Mesenchymal stem cell (in vitro differentiated cells and primary cell): ENCODE measurements around the gene SYNJ2.
A peak's percentile ranks its signal among the peaks of the same experiment; 100 is the strongest.
"Not testable (repeated sequence)": the region's sequence is repeated elsewhere in the genome, so short reads cannot be mapped to it uniquely, and the experiment has no call there.

ENCODE experiments used
- DNase-seq: peaks from one replicate; pipeline ENCODE4 v3.0.0-alpha.2; 2013
- H2AFZ ChIP-seq: one replicate; pipeline ENCODE4 v1.6.1; 2013; ENCODE audit warnings: low read depth, mild to moderate bottlenecking, control low read depth, inconsistent platforms, low read length, moderate library complexity
- H2AK5ac ChIP-seq: 2 replicates; pipeline ENCODE4 v1.6.1; 2013; ENCODE audit warnings: low read length, moderate library complexity, mild to moderate bottlenecking, inconsistent platforms; ENCODE audit not compliant: severe bottlenecking
- H2BK120ac ChIP-seq: one replicate; pipeline ENCODE4 v1.6.1; 2013; ENCODE audit warnings: low read depth, mild to moderate bottlenecking, inconsistent platforms, low read length, moderate library complexity
- H2BK12ac ChIP-seq, 2 experiments: one replicate each; pipeline ENCODE4 v1.6.1; 2013; ENCODE audit warnings: inconsistent platforms in 2 of 2, low read length in 2 of 2, mild to moderate bottlenecking in 2 of 2, moderate library complexity in 2 of 2, control low read depth in 1 of 2
- H2BK15ac ChIP-seq: one replicate; pipeline ENCODE4 v1.6.1; 2013; ENCODE audit warnings: mild to moderate bottlenecking, low read depth, inconsistent platforms; ENCODE audit not compliant: poor library complexity, severe bottlenecking
- H2BK5ac ChIP-seq: 2 replicates; pipeline ENCODE4 v1.6.1; 2013; ENCODE audit warnings: low read depth, mild to moderate bottlenecking, low read length, control low read depth, inconsistent platforms; ENCODE audit not compliant: poor library complexity, severe bottlenecking
- H3K14ac ChIP-seq, 2 experiments: one replicate each; pipeline ENCODE4 v1.6.1; 2013; ENCODE audit warnings: inconsistent platforms in 2 of 2, low read length in 2 of 2, control low read depth in 1 of 2, mild to moderate bottlenecking in 1 of 2, moderate library complexity in 1 of 2
- H3K18ac ChIP-seq, 2 experiments: one replicate each; pipeline ENCODE4 v1.6.1; 2013; ENCODE audit warnings: inconsistent platforms in 2 of 2, low read length in 2 of 2, control low read depth in 1 of 2, low read depth in 1 of 2, mild to moderate bottlenecking in 1 of 2
- H3K23ac ChIP-seq, 2 experiments: one replicate each; pipeline ENCODE4 v1.6.1; 2013; ENCODE audit warnings: inconsistent platforms in 2 of 2, low read length in 2 of 2, mild to moderate bottlenecking in 2 of 2, moderate library complexity in 2 of 2, control low read depth in 1 of 2
- H3K27ac ChIP-seq: 2 replicates; pipeline ENCODE4 v1.5.1; 2013; ENCODE audit warnings: mild to moderate bottlenecking, moderate library complexity, low read length, control low read depth, inconsistent platforms; ENCODE audit not compliant: poor library complexity, severe bottlenecking
- H3K27me3 ChIP-seq, 2 experiments: 2 replicates each; pipeline versions ENCODE4 v1.6.1 to v1.7.0; 2013; ENCODE audit warnings: low read length in 2 of 2, mild to moderate bottlenecking in 2 of 2, moderate library complexity in 2 of 2, control low read depth in 1 of 2, inconsistent platforms in 1 of 2; ENCODE audit not compliant: control insufficient read depth in 1 of 2, insufficient read depth in 1 of 2
- H3K36me3 ChIP-seq, 2 experiments: 2 replicates each; pipeline versions ENCODE4 v1.6.1 to v1.7.0; 2013; ENCODE audit warnings: low read length in 2 of 2, control low read depth in 1 of 2, inconsistent platforms in 1 of 2, low read depth in 1 of 2, mild to moderate bottlenecking in 1 of 2; ENCODE audit not compliant: insufficient read depth in 2 of 2, control insufficient read depth in 1 of 2
- H3K4ac ChIP-seq, 2 experiments: one replicate each; pipeline ENCODE4 v1.6.1; 2013; ENCODE audit warnings: inconsistent platforms in 2 of 2, low read length in 2 of 2, mild to moderate bottlenecking in 2 of 2, moderate library complexity in 2 of 2, control low read depth in 1 of 2, low read depth in 1 of 2
- H3K4me1 ChIP-seq: 2 replicates; pipeline ENCODE4 v1.6.1; 2013; ENCODE audit warnings: low read depth, low read length, control low read depth; ENCODE audit not compliant: control insufficient read depth, insufficient read depth
- H3K4me2 ChIP-seq: 2 replicates; pipeline ENCODE4 v1.6.1; 2013; ENCODE audit warnings: low read length, mild to moderate bottlenecking, inconsistent platforms; ENCODE audit not compliant: poor library complexity, severe bottlenecking
- H3K4me3 ChIP-seq, 2 experiments: 2 replicates each; pipeline versions ENCODE4 v1.5.1 to v1.7.0; 2013; ENCODE audit warnings: low read length in 2 of 2, mild to moderate bottlenecking in 2 of 2, control low read depth in 1 of 2, low read depth in 1 of 2; ENCODE audit not compliant: insufficient read depth in 1 of 2
- H3K79me1 ChIP-seq: replicated peaks from 2 replicates; pipeline ENCODE4 v1.6.1; 2013; ENCODE audit warnings: mild to moderate bottlenecking, control low read depth, low read length, inconsistent platforms; ENCODE audit not compliant: poor library complexity, severe bottlenecking
- H3K9ac ChIP-seq: 2 replicates; pipeline ENCODE4 v1.7.0; 2013; ENCODE audit warnings: mild to moderate bottlenecking, low read length, moderate library complexity
- H3K9me3 ChIP-seq: 2 replicates; pipeline ENCODE4 v1.7.0; 2013; ENCODE audit warnings: mild to moderate bottlenecking, low read length; ENCODE audit not compliant: control insufficient read depth
- H4K8ac ChIP-seq: one replicate; pipeline ENCODE4 v1.6.1; 2013; ENCODE audit warnings: inconsistent platforms, mild to moderate bottlenecking, low read length, moderate library complexity
- H4K91ac ChIP-seq: one replicate; pipeline ENCODE4 v1.6.1; 2013; ENCODE audit warnings: mild to moderate bottlenecking, low read length, inconsistent platforms
- whole genome bisulfite sequencing: methylation state at CpG from one replicate; pipeline ENCODE4 v1.1.7; 2013; ENCODE audit warnings: mixed read lengths; 5-methylcytosine and 5-hydroxymethylcytosine counted together

The SYNJ2 gene

GRCh38 chr6:157940375-157941036 lies 41.2 kb upstream of the SYNJ2 start:
- H3K79me1 ChIP-seq, H3K14ac ChIP-seq: not testable (repeated sequence)

GRCh38 chr6:157941101-157941863 lies 40.4 kb upstream of the SYNJ2 start:
- Histone ChIP-seq H2BK120ac (no peak overlapping the region), H3K18ac (no peak overlapping the region), H3K4me3 (no peak overlapping the region), H3K4ac (no peak overlapping the region), H3K36me3 (peaks cover 55 to 100% of the 10 kb centered on the region in 2 experiments), H3K27me3 (no peaks in the 10 kb centered on the region), H3K9ac (no peak overlapping the region), H3K14ac (no peak overlapping the region), H3K79me1 (peaks cover 10% of the 10 kb centered on the region), H2AK5ac (no peak overlapping the region), H4K8ac (no peak overlapping the region), H2BK15ac (no peak overlapping the region), H3K4me2 (no peak overlapping the region), H3K9me3 (peaks cover 6% of the 10 kb centered on the region), H4K91ac (no peak overlapping the region), H2BK12ac (no peak overlapping the region), H2BK5ac (no peak overlapping the region), H3K23ac (no peak overlapping the region), H2AFZ (no peak overlapping the region), H3K4me1 (peaks cover 7% of the 10 kb centered on the region), H3K27ac (no peak overlapping the region)
- DNase-seq = no peak
- WGBS = 94% methylated on average over 9 of the region's 13 CpGs

More at GRCh38 chr6:157940375-157941036, 41.2 kb upstream of the SYNJ2 start:
- not testable (repeated sequence) for H2BK15ac ChIP-seq, DNase-seq, H2BK120ac ChIP-seq, H2AK5ac ChIP-seq, H4K91ac ChIP-seq, H3K9ac ChIP-seq, H3K4me3 ChIP-seq, H3K23ac ChIP-seq, H2BK5ac ChIP-seq, H3K18ac ChIP-seq, H3K9me3 ChIP-seq, H2AFZ ChIP-seq, H3K4me2 ChIP-seq, H4K8ac ChIP-seq, H3K27me3 ChIP-seq, H3K27ac ChIP-seq, H3K4me1 ChIP-seq, H2BK12ac ChIP-seq, H3K4ac ChIP-seq
- H3K36me3 ChIP-seq = peaks cover 53 to 100% of the 10 kb centered on the region in 2 experiments
- WGBS = 99% methylated on average over 12 of the region's 12 CpGs

GRCh38 chr6:157942351-157942750 lies 39.3 kb upstream of the SYNJ2 start:
- H3K4me1 ChIP-seq = peaks cover 7% of the 10 kb centered on the region
- no peak for DNase-seq
- no peak overlapping the region for H3K4me2 ChIP-seq
- no peak overlapping the region for H3K14ac ChIP-seq
- no peak overlapping the region for H3K27ac ChIP-seq
- H2BK120ac ChIP-seq = no peak overlapping the region
- peak overlapping the region in 1 of 2 experiments; percentile 5 for H3K4ac ChIP-seq
- no peak overlapping the region for H4K91ac ChIP-seq
- no peak overlapping the region for H3K9ac ChIP-seq
- WGBS = 94% methylated on average over 14 of the region's 14 CpGs
- H3K9me3 ChIP-seq = peaks cover 16% of the 10 kb centered on the region
- peaks cover 10% of the 10 kb centered on the region for H3K79me1 ChIP-seq
- H2BK12ac ChIP-seq = no peak overlapping the region
- no peak overlapping the region for H2BK15ac ChIP-seq
- H4K8ac ChIP-seq = no peak overlapping the region
- H3K18ac ChIP-seq = no peak overlapping the region
- H3K4me3 ChIP-seq = no peak overlapping the region
- H3K23ac ChIP-seq = no peak overlapping the region
- H3K27me3 ChIP-seq = no peaks in the 10 kb centered on the region
- peaks cover 59 to 100% of the 10 kb centered on the region in 2 experiments for H3K36me3 ChIP-seq
- H2AFZ ChIP-seq = no peak overlapping the region
- no peak overlapping the region for H2AK5ac ChIP-seq
- H2BK5ac ChIP-seq = no peak overlapping the region

DNA sequence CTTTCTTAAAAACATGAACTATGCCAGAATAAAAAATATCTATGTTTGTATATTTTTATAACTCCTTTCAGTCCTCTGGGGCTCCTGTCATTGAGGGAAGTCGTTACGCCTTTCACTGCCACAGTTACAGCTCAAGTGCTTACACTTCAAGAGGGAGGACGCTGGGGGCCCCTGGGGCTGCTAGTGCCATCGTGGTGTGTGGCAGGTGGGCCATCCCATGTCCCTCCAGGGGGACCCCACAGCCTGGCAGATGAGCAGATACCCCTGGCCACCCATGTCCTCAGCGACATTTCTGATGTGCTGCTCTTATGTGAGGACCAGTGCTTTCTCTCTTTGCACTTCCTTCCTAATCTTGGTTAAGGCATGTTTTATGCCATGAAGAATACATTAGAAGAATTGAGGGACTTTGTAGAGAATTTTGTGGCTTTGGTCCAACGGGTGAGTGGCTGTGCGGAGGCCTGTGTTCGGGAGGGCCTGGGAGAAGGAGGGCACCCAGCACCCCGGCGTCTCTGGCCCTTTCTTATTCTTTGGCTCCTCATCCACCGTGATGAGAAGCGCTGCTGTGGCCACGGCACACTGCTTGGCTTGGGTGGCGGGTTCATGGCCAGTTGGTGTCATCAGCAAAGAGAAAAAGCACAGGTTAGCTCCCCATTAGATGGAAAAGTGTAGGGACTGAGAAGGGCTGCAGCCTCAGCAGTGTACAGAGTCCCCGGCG lies 38.3 kb upstream of the SYNJ2 start:
- Histone ChIP-seq H2BK120ac (no peak overlapping the region), H3K9ac (no peak overlapping the region), H3K9me3 (peaks cover 26% of the 10 kb centered on the region), H2BK5ac (no peak overlapping the region), H3K4me2 (no peak overlapping the region), H2BK12ac (no peak overlapping the region), H3K27ac (no peak overlapping the region), H2AFZ (no peak overlapping the region), H3K18ac (no peak overlapping the region), H3K4me1 (peaks cover 7% of the 10 kb centered on the region), H3K36me3 (peaks cover 61 to 99% of the 10 kb centered on the region in 2 experiments), H3K79me1 (peaks cover 10% of the 10 kb centered on the region), H4K8ac (no peak overlapping the region), H3K27me3 (no peaks in the 10 kb centered on the region), H4K91ac (no peak overlapping the region), H3K23ac (no peak overlapping the region), H3K4me3 (no peak overlapping the region), H2AK5ac (no peak overlapping the region), H3K14ac (no peak overlapping the region), H2BK15ac (no peak overlapping the region), H3K4ac (no peak overlapping the region)
- WGBS = 97% methylated on average over 16 of the region's 16 CpGs
- no peak for DNase-seq
